Neuronal stem cell (in vitro differentiated cells): Measurements from ENCODE around the gene NBAS.

Source experiments
- DNase-seq: peaks from one replicate; pipeline ENCODE4 v3.0.0-alpha.2; 2013; ENCODE audit warnings: low spot score
- H2AFZ ChIP-seq: one replicate; pipeline ENCODE4 v1.6.1; 2013; ENCODE audit warnings: mild to moderate bottlenecking, low read length, inconsistent platforms
- H2AK5ac ChIP-seq: 2 replicates; pipeline ENCODE4 v1.6.1; 2013; ENCODE audit warnings: low read depth, mild to moderate bottlenecking, inconsistent platforms, low read length, moderate library complexity, mixed read lengths
- H2BK120ac ChIP-seq: 2 replicates; pipeline ENCODE4 v1.6.1; 2013; ENCODE audit warnings: low read depth, mild to moderate bottlenecking, inconsistent platforms, low read length, moderate library complexity, mixed read lengths
- H2BK12ac ChIP-seq: one replicate; pipeline ENCODE4 v1.6.1; 2013; ENCODE audit warnings: low read length, inconsistent platforms
- H2BK15ac ChIP-seq: 2 replicates; pipeline ENCODE4 v1.6.1; 2013; ENCODE audit warnings: mild to moderate bottlenecking, low read length, inconsistent platforms, mixed read lengths
- H2BK5ac ChIP-seq: one replicate; pipeline ENCODE4 v1.6.1; 2013; ENCODE audit warnings: inconsistent platforms, mild to moderate bottlenecking, low read length, moderate library complexity
- H3K14ac ChIP-seq: one replicate; pipeline ENCODE4 v1.6.1; 2013; ENCODE audit warnings: low read length, inconsistent platforms
- H3K18ac ChIP-seq: 2 replicates; pipeline ENCODE4 v1.6.1; 2013; ENCODE audit warnings: low read length, inconsistent platforms
- H3K23ac ChIP-seq: 2 replicates; pipeline ENCODE4 v1.6.1; 2013; ENCODE audit warnings: low read depth, mild to moderate bottlenecking, mixed read lengths, low read length, inconsistent platforms; ENCODE audit not compliant: poor library complexity
- H3K27ac ChIP-seq: replicated peaks from 3 replicates; pipeline ENCODE4 v1.5.1; 2013; ENCODE audit warnings: low read length, inconsistent platforms
- H3K27me3 ChIP-seq, 3 experiments: 2 replicates each; pipeline ENCODE4 v1.6.1; 2013; ENCODE audit warnings: low read length in 3 of 3, mild to moderate bottlenecking in 2 of 3, inconsistent platforms in 1 of 3, low read depth in 1 of 3, mixed read lengths in 1 of 3, moderate library complexity in 1 of 3; ENCODE audit not compliant: control insufficient read depth in 3 of 3, insufficient read depth in 3 of 3
- H3K36me3 ChIP-seq, 2 donors: replicated peaks in 1 of 2; 2 replicates each; pipeline ENCODE4 v1.6.1; 2013; ENCODE audit warnings: low read length in 2 of 2; ENCODE audit not compliant: control insufficient read depth in 2 of 2, insufficient read depth in 2 of 2
- H3K4ac ChIP-seq: 2 replicates; pipeline ENCODE4 v1.6.1; 2013; ENCODE audit warnings: inconsistent platforms, mild to moderate bottlenecking, low read length, moderate library complexity
- H3K4me1 ChIP-seq, 2 donors: 1 replicate in 1 of 2; 2 replicates in 1 of 2; pipeline ENCODE4 v1.6.1; 2013; ENCODE audit warnings: low read length in 2 of 2, low read depth in 1 of 2; ENCODE audit not compliant: control insufficient read depth in 2 of 2, insufficient read depth in 1 of 2
- H3K4me2 ChIP-seq: one replicate; pipeline ENCODE4 v1.6.1; 2013; ENCODE audit warnings: mild to moderate bottlenecking, low read length, inconsistent platforms; ENCODE audit not compliant: insufficient read depth, poor library complexity, severe bottlenecking
- H3K4me3 ChIP-seq, 2 donors: 2 replicates each; pipeline ENCODE4 v1.5.1; 2013; ENCODE audit warnings: low read length in 2 of 2, mild to moderate bottlenecking in 2 of 2, inconsistent platforms in 1 of 2, moderate library complexity in 1 of 2
- H3K79me1 ChIP-seq: one replicate; pipeline ENCODE4 v1.6.1; 2013; ENCODE audit warnings: low read depth, mild to moderate bottlenecking, inconsistent platforms, low read length, moderate library complexity
- H3K9ac ChIP-seq: one replicate; pipeline ENCODE4 v1.6.1; 2013; ENCODE audit warnings: mild to moderate bottlenecking, low read depth, low read length, inconsistent platforms; ENCODE audit not compliant: poor library complexity
- H3K9me3 ChIP-seq, 2 donors: replicated peaks in 1 of 2; 2 replicates each; pipeline versions ENCODE3 to v1.6.1; 2013; ENCODE audit warnings: low read length in 2 of 2, mild to moderate bottlenecking in 2 of 2, inconsistent platforms in 1 of 2, low read depth in 1 of 2, mixed read lengths in 1 of 2, moderate library complexity in 1 of 2; ENCODE audit not compliant: control insufficient read depth in 2 of 2, insufficient read depth in 1 of 2
- H4K8ac ChIP-seq: one replicate; pipeline ENCODE4 v1.6.1; 2013; ENCODE audit warnings: low read depth, mild to moderate bottlenecking, inconsistent platforms, low read length, moderate library complexity
- H4K91ac ChIP-seq: one replicate; pipeline ENCODE4 v1.6.1; 2013; ENCODE audit warnings: low read length, low read depth, mild to moderate bottlenecking, inconsistent platforms; ENCODE audit not compliant: poor library complexity
- WGBS, 2 donors: extraction: QIAGEN DNeasy Blood & Tissue Kit; methylation state at CpG; one replicate each; pipeline ENCODE4 v1.1.7; 2013; ENCODE audit warnings: missing lambda C conversion rate in 2 of 2, mixed read lengths in 1 of 2; ENCODE audit not compliant: insufficient read length in 2 of 2, insufficient replicate concordance in 1 of 2; ENCODE audit errors: extremely low coverage in 2 of 2; 5-methylcytosine and 5-hydroxymethylcytosine counted together

The NBAS gene

GRCh38 chr2:15299904-15300520 lies 261.1 kb downstream of the NBAS start:
- no peak for DNase-seq
- Histone ChIP-seq H3K4me2 (no peak overlapping the region), H4K91ac (no peak overlapping the region), H3K14ac (no peak overlapping the region), H3K23ac (no peak overlapping the region), H4K8ac (no peak overlapping the region), H3K9ac (no peak overlapping the region), H3K4me1 (no peaks in the 10 kb centered on the region), H2BK12ac (no peak overlapping the region), H3K18ac (no peak overlapping the region), H3K9me3 (no peaks in the 10 kb centered on the region), H3K79me1 (no peaks in the 10 kb centered on the region), H2AFZ (no peak overlapping the region), H3K4ac (no peak overlapping the region), H3K27ac (no peak overlapping the region), H3K36me3 (peaks cover 5 to 28% of the 10 kb centered on the region in 2 donors), H3K27me3 (no peaks in the 10 kb centered on the region), H3K4me3 (no peak overlapping the region), H2BK15ac (no peak overlapping the region), H2AK5ac (no peak overlapping the region), H2BK5ac (no peak overlapping the region), H2BK120ac (no peak overlapping the region)
- WGBS, 2 donors = no CpG with 5 or more reads among the region's 4 CpGs

DNA sequence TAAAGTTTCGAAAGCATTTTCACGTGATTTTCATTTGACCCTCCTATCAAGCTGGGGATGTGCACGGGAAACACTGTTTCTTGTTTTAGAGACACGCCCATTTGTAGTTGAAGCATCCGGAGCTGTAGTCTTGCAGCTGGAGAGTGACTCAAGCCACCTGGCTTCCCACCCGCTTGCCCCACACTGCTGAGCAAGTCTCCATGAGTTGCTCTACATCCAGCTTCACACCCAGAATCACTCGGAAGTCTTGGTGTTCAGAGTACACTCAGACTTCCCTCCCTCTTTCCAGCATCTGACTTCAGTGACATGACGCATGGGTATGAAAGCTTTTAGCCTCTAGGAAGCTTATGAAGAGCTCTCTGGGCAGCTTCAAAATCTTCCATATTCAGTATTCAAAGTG lies 262.4 kb downstream of the NBAS start:
- no peak overlapping the region for H3K4me2 ChIP-seq
- no peak overlapping the region for H2AFZ ChIP-seq
- H3K79me1 ChIP-seq = no peaks in the 10 kb centered on the region
- no peak overlapping the region for H3K9ac ChIP-seq
- H4K91ac ChIP-seq = no peak overlapping the region
- H2BK15ac ChIP-seq = no peak overlapping the region
- no peak overlapping the region for H3K18ac ChIP-seq
- WGBS, 2 donors = no CpG with 5 or more reads among the region's 8 CpGs
- H3K27me3 ChIP-seq = no peaks in the 10 kb centered on the region
- H3K4me1 ChIP-seq = no peaks in the 10 kb centered on the region
- no peak overlapping the region for H2BK12ac ChIP-seq
- no peak overlapping the region for H2AK5ac ChIP-seq
- no peak overlapping the region for H4K8ac ChIP-seq
- H3K23ac ChIP-seq = no peak overlapping the region
- peaks cover 5 to 26% of the 10 kb centered on the region in 2 donors for H3K36me3 ChIP-seq
- no peaks in the 10 kb centered on the region for H3K9me3 ChIP-seq
- H3K14ac ChIP-seq = no peak overlapping the region
- no peak for DNase-seq
- H3K4ac ChIP-seq = no peak overlapping the region
- no peak overlapping the region for H2BK120ac ChIP-seq
- H3K27ac ChIP-seq = no peak overlapping the region
- no peak overlapping the region for H3K4me3 ChIP-seq
- H2BK5ac ChIP-seq = no peak overlapping the region

GRCh38 chr2:15293262-15293937 lies 267.7 kb downstream of the NBAS start:
- Histone ChIP-seq H3K9ac (no peak overlapping the region), H3K79me1 (no peaks in the 10 kb centered on the region), H4K8ac (no peak overlapping the region), H2BK5ac (no peak overlapping the region), H2BK15ac (no peak overlapping the region), H3K18ac (no peak overlapping the region), H3K23ac (no peak overlapping the region), H3K4me1 (no peaks in the 10 kb centered on the region), H2BK12ac (no peak overlapping the region), H3K27me3 (no peaks in the 10 kb centered on the region), H2AK5ac (no peak overlapping the region), H2AFZ (no peak overlapping the region), H3K4me3 (no peak overlapping the region), H4K91ac (no peak overlapping the region), H3K27ac (no peak overlapping the region), H3K9me3 (peaks cover 0 to 3% of the 10 kb centered on the region in 2 donors), H3K4ac (no peak overlapping the region), H3K4me2 (no peak overlapping the region), H2BK120ac (no peak overlapping the region), H3K36me3 (peaks cover 3 to 23% of the 10 kb centered on the region in 2 donors), H3K14ac (no peak overlapping the region)
- no CpG with 5 or more reads among the region's 3 CpGs for WGBS, 2 donors
- no peak for DNase-seq

GRCh38 chr2:15287447-15288184 lies 273.5 kb downstream of the NBAS start:
- no peak for DNase-seq
- no peak overlapping the region for H2AFZ ChIP-seq
- no peaks in the 10 kb centered on the region for H3K79me1 ChIP-seq
- H2BK5ac ChIP-seq = no peak overlapping the region
- H3K23ac ChIP-seq = no peak overlapping the region
- H3K4ac ChIP-seq = no peak overlapping the region
- H4K8ac ChIP-seq = no peak overlapping the region
- H3K27ac ChIP-seq = no peak overlapping the region
- peaks cover 0 to 3% of the 10 kb centered on the region in 2 donors for H3K9me3 ChIP-seq
- H3K14ac ChIP-seq = no peak overlapping the region
- no peak overlapping the region for H2BK120ac ChIP-seq
- no peak overlapping the region for H3K9ac ChIP-seq
- H2BK12ac ChIP-seq = no peak overlapping the region
- no peak overlapping the region for H3K18ac ChIP-seq
- no peak overlapping the region for H4K91ac ChIP-seq
- no peak overlapping the region for H2AK5ac ChIP-seq
- peaks cover 0 to 21% of the 10 kb centered on the region in 2 donors for H3K36me3 ChIP-seq
- WGBS, 2 donors = no CpG with 5 or more reads among the region's 26 CpGs
- H2BK15ac ChIP-seq = no peak overlapping the region
- H3K4me2 ChIP-seq = no peak overlapping the region
- no peaks in the 10 kb centered on the region for H3K27me3 ChIP-seq
- no peaks in the 10 kb centered on the region for H3K4me1 ChIP-seq
- H3K4me3 ChIP-seq = no peak overlapping the region
